Forelimb muscle (tissue), 1 donor: ENCODE results near the gene ZNF648. TPM values are rescaled to one million over a fixed set of nuclear protein-coding genes. Genes with fewer than 3 reads are reported as not detected.
A peak's percentile ranks its signal among the peaks of the same experiment; 100 is the strongest.
"Not testable (repeated sequence)": the region's sequence is repeated elsewhere in the genome, so short reads cannot be mapped to it uniquely, and the experiment has no call there.

ENCODE experiments used
- DNase-seq: peaks from one replicate; pipeline ENCODE4 v3.0.0-alpha.2; 2013; ENCODE audit warnings: low read depth
- polyA plus RNA-seq: library from polyadenylated mRNA; unstranded; fragments of 120-200 nt; gene quantifications from one replicate; pipeline ENCODE4 v1.2.1, GENCODE V29; 2013; ENCODE audit not compliant: insufficient read length

Gene ZNF648
- polyA plus RNA-seq, 1 donor, result 0.16 TPM

DNA sequence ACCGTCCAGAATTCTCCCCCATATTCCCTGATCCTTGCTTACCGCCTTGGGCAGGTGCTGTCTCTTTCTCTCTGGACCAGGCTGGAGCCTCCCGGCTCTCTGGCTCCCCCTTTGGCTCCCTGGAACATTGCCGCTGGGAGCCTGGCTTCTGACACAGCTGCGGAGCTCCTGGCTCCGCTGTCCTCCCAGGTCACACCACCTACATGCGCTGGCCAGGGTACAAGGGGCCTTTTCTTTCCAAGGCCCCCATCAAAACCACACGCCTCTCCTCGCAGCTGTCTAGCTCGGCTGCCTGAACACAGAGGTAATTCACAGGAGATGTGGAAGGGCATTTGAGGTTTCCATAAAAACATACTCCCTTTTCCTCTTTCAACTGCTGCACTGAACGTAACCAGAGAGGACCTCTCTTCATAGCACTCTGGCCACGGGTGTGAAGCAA is 7.5 kb upstream of the ZNF648 start:
- no peak for DNase-seq

DNA sequence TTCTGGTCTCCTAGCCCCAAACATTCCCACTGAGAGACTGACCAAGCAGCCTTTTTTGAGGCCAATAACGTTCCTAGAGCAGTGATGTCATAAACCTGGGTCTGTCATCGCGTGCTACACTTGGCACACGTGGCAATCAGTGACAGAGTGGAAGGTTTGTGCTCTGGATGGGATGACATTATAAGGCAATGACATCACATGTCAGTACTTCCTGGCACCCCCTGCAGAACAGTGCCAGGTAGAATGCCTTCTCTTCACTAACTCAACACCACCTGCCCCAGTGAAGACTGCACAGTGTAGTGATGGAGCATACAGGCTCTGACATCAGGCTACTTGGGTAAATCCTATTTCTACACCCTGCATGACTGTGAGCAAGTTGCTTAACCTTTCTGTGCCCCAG is 5.4 kb upstream of the ZNF648 start:
- DNase-seq, result no peak

DNA sequence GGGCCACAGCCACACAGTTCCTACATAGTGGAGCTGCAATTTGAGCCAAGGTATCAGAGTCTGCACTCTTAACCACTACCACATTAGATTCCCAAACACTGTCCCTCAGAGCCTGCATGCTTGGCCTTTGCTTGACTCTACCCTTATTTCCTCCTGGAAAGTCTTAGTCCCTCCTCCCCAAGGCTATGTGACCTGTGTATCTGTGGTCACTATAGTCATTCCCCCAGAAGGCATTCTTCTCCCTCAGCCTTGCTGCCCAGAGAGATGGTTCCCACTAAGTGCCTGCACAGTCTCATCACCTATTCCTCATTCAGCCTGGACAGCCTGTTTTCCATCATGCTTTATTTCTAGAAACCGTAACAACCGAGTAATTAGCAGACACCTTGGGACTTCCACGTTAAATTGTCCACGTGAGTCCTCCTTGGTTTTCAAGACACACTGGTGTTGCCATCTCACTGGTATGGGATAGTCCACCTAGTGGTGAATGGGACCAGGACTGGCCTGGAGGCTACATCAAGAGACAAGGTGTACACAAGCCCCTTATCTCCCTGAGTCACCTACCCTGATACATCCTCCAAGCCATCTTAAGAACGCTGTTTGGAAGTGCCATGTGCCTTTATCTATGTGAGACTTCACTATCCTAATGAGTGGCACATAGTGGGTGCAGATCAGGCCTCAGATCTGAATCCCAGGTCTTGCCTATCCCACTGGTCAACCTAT is 3.8 kb upstream of the ZNF648 start:
- DNase-seq, result no peak

DNA sequence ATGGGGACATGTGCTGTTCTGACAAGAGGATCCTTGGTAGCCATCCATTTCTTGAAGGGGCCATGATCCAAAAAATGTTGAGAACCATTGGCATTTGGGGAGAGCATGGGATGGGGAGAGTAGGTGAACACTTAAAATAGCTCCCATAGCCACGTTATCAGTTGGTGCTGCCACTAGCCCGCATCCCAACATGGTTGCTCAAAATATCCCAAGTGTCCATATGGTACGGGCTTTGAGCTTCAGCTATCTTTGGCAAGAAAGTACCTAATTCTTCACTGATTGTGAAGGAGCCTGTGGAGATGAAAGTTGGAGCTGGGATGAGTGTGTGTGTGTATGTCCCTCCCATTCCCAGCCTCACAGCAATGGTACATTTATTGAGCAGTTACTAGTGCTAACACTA is 3.1 kb upstream of the ZNF648 start:
- DNase-seq, result no peak

DNA sequence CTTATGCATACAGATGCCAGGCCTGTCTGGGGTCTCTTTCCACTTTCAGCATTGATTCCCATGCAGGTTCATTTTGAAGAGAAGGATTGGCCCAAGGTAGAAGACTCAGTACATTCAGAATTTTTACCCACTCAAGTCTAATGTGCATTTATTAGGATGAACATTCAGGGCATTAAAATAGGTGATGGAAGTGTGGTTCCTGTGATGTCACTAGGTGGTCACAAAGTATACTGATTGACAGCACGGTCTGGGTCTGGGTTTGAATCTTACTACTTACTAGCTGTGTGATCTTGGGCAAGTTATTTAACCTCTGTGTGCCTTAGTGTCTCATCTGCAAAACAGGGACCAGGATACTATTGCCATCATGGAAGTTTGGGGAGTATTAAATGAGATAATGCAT is 711 bp upstream of the ZNF648 start:
- no peak for DNase-seq

DNA sequence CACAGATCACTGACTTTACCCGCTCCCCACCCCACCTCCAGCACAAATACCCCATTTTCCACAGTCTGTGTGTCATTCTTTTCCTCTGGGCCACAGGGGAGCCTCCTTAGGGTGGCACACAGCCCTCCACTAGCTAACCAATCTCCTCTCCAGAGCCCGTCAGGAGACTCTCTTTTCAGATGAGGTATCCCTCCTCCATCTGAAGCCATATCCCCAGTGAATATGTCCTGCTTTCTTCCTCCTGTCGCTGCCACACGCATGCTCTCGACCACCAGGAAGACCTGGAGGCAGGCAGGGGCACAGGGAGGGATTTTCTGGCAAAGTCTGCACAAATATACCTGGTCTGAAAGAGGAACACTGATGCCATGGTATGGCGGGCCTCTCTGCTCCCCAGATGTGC is 635 bp downstream of the ZNF648 start:
- no peak for DNase-seq

DNA sequence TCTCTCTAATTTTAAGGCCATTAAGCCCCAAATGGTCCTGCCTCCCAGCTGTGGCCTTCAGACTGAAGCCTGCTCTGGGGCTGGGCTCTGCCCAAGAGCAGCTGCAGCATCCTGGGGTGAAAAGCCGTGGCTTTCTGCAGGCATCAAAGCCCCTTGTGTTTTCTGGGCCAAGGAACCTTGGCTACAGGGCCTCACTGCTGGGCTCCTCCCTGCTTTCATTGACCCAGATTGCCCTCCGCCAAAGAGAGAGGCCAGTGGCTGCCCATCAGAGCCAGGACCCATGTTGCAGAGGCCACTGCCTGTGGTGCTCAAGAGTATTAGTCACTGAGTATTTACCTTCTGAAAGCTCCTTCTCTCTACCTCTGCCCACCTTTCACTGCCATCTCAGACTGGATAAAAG is 1.6 kb downstream of the ZNF648 start:
- DNase-seq, result no peak

DNA sequence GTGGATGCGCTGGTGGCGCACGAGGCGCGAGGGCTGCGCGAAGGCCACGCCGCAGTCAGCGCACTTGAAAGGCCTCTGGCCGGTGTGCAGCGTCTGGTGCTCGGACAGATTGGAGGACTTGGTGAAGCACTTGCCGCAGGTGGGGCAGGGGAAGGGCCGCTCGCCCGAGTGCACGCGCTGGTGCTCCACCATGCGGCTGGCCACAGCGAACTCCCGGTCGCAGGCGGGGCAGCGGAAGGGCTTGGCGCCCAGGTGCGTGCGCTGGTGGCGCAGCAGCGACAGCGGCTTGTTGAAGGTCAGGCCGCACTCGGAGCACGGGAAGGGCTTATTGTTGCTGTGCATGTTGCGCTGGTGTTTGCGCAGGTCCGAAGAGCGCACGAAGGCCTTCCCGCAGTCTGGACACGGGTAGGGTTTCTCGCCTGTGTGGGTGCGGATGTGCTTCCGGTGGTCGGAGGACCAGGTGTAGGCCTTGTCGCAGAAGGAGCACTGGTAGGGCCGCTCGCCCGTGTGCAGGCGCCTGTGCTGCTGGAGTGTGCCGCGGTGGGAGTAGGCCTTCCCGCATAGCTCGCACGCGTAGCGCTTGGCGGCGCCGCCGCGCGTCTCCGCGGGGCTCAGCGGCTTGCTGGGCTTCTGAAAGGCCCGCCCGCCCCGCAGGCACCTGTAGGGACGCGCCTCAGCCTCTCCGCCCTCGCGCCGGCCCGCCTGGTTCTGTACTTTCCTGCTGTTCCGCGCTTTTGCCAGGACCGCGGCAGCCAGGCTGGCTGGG is 4.7 kb downstream of the ZNF648 start:
- DNase-seq, result no peak

DNA sequence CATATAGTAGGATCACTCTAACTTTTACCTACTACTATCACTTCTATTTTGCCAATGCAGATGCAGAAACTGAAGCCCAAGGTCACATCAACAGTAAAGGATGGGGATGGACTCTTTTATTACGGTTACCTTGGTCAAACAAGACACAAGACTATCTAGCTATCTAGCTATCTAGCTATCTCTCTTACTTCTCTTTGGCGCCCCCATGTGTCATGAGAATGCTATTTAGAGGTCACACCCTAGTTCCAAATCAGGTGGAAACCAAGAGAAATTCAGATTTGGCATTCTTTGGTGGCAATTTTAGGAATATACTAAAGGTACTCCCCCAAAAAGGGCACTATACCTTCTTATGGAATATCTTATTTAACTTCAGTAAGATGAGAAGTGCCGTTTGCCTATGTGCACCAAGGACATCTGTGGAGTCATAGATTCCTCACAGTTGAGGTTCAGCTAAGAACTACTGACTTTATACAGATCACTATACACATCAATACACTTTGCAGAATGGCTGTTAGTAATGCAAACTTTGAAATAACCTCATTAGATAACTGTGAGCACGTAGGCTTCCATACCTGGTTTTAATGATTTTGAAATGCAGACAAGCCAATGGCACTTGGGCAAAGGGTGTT is 6.7 kb downstream of the ZNF648 start:
- no peak for DNase-seq

DNA sequence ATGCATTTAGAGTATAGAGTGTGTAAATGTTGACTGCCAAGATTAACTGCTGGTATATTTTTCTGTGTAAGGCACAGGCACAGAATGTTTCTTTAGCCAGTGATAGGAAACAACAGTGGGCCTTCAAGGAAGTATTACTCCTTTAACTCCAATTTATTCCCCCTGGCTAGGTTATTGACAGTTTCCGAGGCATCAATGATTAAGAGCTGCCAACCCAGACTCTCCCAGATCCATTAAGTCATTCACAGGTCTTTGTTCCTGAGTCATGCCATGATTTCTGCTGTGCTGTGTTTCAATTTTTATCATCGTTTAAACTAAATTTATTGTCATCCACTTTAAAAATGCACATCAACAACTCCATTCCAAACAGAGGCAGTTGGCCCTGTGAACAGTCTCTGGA is 9.2 kb downstream of the ZNF648 start:
- no peak for DNase-seq

DNA sequence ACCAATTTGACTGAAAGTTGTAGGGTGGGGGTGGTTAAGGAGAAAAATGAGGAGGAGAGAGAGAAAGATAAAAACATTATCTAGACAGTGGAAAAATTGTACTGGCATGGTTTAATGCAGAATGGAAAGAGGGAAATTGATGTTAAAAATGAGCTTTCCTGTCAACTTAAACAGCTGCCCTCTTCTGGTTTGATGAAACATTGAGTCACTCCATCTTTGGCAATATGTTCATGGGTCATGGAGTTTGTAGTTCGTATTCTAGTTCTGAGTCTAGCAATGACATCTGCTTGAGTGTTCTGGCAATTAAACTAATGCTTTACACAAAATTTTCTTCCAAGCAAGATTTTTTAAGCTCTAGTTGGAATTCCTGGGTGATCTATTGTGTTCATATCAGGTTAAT is 9.6 kb downstream of the ZNF648 start:
- no peak for DNase-seq

DNA sequence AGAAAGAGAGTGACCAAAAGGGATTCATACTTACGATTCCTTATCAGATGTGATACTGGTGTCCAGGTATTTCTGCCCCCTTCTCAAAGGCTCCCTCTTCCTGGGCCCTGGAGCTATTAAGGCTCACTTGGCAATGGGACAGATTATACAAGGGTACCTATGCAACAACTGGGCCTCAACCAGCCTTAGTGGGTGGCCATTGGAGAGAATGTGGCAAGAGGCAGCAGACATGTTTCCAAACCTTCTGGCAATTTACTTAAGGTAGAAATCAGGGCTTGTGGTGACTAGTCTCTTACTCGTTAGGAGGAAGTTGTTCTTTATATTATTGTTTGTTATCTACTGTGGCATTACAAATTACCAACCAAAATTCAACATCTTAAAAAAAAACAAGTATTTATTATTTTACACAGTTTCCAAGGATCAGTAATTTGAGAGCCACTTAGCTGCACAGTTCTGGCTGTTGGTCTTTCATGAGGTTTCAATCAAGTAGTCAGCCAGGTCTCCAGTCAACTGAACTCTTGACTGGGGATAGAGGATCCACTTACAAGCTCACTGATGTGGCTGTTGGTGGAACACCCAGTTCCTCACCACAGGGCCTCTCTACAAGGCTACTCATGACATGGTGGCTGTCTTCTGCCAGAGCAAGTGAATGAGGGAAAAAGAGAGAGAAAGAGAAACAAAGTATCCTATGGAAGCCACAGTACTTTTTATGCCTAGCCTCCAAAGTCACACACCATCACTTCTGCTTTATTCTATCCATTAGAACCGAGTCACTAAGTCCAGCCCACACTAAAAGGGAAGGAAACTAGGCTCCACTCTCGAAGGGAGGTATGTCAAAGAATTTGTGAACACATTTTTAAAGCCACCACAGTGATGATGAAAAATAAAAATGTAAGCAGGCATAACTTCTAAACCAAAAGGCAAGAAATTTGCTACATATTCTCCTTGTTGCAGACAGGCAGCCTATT is 10.7 kb downstream of the ZNF648 start:
- no peak for DNase-seq

DNA sequence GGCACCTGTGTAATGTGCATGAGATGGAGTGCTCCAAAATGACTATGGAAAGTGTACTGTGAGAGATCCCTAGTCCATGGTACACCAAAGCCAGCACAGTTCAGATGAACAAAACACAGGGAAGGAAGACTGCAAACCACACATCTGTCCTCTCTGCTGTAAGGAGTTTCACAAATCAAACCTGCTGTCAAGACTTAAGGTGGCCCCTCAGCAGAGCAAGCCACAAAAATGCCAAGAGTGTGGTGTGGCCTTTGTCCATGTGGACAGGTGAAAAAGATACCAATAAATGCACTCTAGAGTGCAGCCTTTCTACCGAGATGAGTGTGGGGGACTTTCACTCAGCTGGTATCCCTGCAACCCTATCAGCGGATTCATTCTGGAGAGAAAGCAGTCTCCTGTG is 12.9 kb downstream of the ZNF648 start:
- no peak for DNase-seq

DNA sequence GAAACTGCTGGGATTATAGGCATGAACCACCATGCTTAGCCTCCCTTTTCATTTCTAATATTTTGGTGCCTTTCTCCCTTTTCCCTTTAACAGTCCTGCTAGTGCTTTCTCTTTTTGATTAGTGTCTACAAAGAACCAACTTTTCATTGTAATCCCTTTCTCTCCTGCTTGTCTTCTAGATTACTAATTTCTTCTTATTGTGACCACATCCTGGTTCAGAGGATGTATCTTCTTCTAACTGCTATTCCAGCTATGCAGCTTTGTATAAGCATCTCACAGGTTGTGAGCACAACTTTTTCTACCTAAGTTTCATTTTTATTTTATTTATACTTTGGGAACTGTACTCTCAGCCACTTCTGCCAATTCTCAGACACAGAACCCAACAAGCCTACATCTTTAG is 14.7 kb downstream of the ZNF648 start:
- no peak for DNase-seq

DNA sequence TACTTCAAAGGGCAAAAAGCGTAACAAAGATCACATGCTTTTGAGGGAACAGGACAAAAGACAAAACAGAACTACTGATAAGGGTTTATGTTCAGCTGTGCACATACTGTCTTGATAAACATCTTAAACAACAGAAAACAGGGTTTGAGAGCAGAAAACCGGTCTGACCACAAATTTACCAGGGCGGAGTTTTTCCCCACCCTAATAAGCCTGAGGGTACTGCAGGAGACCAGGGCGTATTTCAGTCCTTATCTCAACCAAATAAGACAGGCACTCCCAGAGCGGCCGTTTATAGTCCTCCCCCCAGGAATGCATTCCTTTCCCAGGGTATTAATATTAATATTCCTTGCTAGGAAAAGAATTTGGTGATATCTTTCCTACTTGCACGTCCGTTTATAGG is 16.0 kb downstream of the ZNF648 start:
- DNase-seq, result not testable (repeated sequence)

DNA sequence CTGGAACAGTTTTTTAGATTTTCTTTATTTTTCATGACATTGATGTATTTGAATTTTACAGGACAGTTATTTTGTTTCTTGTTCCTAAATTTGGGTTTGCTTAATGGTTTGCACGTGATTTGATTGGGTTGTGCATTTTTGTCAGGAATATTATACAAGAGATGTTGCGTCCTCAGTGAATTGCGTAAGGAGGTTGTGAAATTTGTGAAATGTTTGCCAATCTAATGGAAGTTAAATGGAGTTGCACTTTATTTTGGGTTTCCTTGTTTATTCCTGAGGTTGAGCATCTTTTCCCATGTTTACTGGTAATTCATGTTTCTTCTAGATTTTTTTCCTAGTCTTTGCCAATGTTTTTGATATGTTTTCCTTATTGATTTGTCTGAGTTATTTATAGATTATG is 19.9 kb downstream of the ZNF648 start:
- no peak for DNase-seq

DNA sequence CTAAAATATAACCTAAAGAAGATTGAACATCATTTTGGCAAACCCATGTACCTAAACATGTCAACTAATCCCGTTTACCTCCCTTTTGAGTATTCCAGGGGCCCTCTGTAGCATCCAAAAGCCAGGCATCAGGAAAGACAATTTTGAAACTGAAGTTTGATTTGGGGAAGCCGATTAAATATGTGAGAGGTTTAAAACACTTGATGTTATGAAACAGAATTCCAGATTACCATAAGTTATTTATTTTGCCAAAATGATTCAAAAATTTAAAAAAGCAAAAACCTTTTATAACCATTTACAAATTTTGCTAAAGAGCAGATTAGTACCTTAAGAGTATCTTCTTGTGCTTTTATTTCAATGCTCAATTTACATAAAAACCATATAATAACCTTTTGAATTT is 23.3 kb downstream of the ZNF648 start:
- no peak for DNase-seq

DNA sequence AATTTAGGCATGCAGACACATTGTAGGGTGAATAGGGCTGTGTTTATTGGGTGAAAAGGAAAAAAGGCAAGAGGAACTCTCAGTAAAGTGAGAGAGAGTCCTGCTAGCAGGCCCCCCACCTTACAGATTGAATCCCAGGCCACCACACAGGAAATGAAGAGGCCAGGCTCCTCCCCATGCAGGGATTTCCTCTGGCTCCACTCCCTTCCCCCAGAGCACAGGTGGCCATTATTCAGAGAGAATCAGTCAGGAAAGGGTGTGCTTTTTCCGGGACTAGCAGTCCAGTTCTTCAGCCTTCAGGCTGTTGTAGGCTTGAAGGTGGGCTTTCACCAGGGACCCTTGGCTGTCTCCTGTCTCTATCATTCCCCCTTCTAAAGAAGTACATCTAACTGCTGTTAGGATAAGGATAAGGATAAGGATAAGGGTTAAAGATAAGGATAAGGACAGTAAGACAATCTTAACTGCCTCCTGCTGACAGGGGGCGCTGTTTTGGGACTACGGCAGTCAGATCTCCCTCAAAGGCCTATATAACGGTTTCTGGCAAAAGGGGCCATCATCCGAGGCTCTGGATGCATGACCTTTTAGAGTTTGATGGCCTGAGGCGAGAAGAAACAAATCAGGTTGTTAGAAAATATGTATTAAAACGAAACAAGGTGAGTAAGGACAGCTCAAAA is 26.3 kb downstream of the ZNF648 start:
- DNase-seq, result no peak

DNA sequence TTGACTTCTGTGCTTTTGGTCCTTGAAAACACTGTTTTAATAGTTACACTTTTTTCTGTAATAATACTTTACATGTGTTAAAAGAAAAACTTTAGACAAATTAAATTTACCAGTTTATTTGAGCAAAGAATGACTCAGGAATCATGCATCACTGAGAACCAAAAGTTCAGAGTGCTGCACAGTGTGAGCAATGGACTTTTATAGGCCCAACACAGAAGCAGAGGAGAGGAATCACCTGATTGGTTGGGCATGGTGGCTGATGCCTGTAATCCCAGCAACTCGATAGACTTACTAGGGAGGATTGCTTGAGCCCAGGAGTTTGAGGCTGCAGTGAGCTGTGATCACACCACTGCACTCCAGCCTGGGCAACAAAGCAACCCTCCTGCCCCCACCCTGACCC is 29.3 kb downstream of the ZNF648 start:
- DNase-seq, result no peak

DNA sequence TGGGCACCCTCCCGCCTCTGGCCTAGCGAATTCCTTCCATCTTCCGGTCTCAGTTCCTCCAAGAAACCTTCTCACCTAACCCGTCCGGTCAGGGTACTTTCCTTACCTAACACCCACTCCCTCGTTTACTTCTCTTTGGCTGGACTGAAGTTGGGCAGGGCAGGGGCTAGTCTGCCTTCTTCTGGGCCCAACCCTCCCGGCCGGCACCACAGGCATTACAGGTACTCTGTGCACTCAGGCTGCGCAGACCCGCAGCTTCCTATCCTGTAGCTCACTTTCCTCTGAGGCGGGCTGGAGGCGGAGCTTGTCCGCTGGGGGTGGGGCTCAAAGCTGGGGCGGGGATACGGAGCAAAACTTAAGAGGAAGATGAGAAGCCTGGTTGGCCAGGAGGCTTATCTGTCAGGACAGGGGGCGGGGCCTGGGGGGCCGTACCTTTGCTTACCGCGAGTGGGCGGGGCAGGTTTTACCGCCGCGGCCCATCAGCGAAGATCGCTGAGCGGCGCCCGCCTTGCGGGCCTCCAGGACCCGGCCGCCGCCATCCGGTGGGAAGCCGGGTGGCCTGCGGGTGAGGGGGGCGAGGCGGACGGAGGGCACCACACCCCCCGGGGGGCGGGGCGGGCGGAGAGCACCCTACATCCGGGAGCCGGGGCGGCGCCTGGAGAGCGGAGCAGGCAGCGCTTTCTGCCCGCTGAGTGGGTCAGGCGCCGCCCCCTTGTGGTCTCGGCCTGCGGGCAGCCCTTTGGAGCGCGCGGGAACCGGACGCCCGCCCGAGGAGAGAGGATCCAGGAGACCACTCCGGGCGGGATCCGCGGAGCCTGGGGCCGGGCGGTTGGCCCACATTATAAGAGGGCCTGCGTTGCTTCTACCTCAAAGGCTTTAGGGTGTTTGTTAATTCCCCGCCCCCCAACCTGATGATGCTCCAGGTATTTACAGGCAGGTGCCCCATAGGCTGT is 31.9 kb downstream of the ZNF648 start:
- peak; percentile 62 for DNase-seq
